ENCODE data around the gene MAP2K3.

MAP2K3 gene

GRCh38 chr17:21284319-21285163 is at the start of gene MAP2K3:
Gene MAP2K3, plus strand, starts transcription at chr17:21284711. Its CDS starts 210 bp downstream, at chr17:21284921.
- DNase-seq (ENCODE audit: low read depth in 1 of 2, low spot score in 1 of 2), result peak; percentile 89 to 96

DNA sequence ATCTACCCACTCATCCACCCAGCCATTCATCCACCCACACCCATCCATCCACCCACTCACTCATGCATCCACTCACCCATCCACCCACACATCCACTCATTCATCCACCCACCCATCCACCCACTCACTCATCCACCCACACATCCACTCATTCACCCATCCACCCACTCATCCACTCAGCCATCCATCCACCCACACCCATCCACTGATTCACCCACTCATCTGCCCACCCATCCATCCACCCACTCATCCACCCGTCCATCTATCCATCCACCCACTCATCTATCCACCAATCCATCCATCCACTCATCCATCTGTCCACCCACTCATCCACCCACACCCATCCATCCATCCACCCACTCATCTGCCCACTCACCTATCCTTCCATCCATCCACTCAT is 48.6 kb upstream of the MAP2K3 start:
- no peak for DNase-seq (ENCODE audit: low read depth in 1 of 2, low spot score in 1 of 2)

GRCh38 chr17:21239680-21240368 is 44.7 kb upstream of the MAP2K3 start:
- DNase-seq (ENCODE audit: low read depth in 1 of 2, low spot score in 1 of 2), result no peak

DNA sequence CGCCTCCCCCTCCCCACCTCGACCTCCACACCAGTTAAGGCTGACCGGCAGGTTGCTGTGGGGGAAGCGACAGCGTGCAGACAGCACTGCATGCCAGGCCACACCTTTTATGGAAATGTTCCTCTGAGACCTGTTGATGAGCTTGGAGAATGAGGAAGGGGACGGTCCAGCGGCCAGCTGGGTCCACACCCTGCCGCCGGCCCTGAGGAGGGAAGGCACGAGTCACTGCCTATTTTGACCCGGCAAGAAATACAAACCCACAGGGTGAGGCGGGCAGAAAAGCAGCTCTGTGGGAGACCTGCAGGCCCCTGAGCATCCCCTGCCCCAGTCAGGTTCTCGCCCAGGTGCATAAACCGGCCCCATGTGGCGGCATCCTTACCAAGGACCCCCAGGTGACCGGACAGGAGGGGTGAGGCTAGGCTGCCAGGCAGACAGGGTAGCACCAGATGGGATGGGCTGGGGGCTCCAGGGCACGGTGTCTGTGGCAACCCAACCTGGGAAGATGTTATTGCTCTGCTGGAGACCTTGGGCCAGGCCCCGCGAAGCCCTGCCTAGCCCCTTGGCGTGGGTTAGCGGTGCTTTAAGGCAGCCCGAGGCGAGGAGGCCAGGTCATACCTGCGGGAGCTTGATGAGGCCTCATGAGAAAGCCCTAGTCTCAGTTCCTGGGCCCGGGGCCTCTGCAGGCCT is 44.0 kb upstream of the MAP2K3 start:
- no peak for DNase-seq (ENCODE audit: low read depth in 1 of 2, low spot score in 1 of 2)

DNA sequence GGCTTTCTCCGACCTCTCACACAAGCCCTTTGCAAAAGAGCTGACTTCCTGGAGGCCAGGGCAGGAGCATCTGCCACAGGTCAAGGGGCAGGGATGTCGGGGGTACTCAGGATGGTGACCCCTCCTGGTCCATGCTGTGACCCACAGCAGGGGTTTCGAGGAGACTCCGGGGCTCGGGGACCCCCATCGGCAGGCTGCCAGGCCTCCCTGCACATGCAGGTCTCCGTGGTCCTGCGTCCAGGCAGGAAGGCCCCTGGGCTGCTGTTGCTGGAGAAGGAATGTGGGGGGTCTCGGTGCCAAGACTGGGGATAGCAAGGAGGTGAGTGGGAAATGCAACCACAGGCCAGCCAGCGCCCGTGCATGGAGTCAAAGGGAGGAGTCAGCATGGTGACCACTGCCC is 42.9 kb upstream of the MAP2K3 start:
- no peak for DNase-seq (ENCODE audit: low read depth in 1 of 2, low spot score in 1 of 2)

- no peak for DNase-seq (ENCODE audit: low read depth in 1 of 2, low spot score in 1 of 2)
Observed at GRCh38 chr17:21242026-21242697, 42.3 kb upstream of the MAP2K3 start.

- no peak for DNase-seq (ENCODE audit: low read depth in 1 of 2, low spot score in 1 of 2)
Observed at GRCh38 chr17:21242780-21243515, 41.6 kb upstream of the MAP2K3 start.

DNA sequence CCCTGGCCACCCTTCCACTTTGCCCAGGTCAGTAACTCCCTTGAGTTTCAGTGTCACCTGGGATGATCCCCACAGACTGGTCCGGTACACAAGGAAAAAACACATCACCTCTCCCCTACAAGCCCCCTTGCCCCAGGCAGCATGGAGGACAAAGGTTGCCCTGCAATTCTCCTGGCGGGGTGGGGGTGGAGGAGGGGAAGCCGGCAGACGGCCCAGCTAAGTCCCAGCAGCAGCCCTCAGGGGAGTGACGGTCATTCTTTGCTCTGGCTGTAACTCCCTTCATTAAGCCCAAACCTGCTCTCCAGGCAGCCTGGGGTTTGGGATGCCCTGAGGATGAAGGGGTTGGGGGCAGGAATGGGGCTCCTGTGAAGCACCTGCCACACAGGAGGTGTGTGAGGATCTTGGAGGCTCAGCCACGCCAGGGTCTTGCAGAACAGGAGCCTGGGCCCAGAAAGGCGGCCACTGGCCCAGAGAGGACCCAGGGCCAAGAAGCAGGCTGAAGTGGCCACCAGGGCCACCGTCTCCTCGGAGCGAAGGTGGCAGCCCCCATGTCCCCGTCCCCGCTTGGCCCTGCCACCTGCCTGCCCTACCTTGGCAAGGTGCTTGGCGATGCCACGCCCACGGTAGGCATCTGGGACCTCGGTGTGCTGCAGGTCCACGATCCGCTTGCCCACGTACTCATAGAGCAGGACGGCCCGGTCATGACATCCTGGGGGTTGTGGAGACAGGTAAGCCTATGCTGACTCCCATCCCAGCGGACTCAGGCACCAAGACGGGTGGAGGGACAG is 40.8 kb upstream of the MAP2K3 start:
- no peak for DNase-seq (ENCODE audit: low read depth in 1 of 2, low spot score in 1 of 2)

GRCh38 chr17:21245639-21246084 is 38.8 kb upstream of the MAP2K3 start:
- no peak for DNase-seq (ENCODE audit: low read depth in 1 of 2, low spot score in 1 of 2)

- DNase-seq (ENCODE audit: low read depth in 1 of 2, low spot score in 1 of 2), result no peak
Observed at GRCh38 chr17:21246698-21247097, 37.8 kb upstream of the MAP2K3 start.

GRCh38 chr17:21247552-21248258 is 36.8 kb upstream of the MAP2K3 start:
- no peak for DNase-seq (ENCODE audit: low read depth in 1 of 2, low spot score in 1 of 2)

DNA sequence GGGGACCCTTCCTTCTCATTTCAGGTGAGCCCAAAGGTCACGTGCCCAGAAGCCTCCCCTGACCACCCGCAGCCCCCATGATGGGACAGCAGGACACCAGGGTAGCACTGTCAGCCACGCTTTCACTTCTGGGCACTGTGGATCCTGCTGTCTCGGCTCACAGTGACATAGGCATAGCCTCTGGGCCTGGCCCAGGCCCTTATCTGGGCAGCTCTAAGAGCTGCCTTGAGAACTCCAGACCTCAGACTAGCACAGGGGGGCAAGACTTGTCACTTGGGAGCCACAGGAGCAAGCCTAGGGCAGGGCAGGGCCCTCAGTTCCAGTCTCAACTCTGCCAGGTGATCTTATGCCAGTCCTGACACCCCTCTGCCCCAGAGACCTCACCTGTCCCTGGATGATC is 36.0 kb upstream of the MAP2K3 start:
- DNase-seq (ENCODE audit: low read depth in 1 of 2, low spot score in 1 of 2), result no peak

DNA sequence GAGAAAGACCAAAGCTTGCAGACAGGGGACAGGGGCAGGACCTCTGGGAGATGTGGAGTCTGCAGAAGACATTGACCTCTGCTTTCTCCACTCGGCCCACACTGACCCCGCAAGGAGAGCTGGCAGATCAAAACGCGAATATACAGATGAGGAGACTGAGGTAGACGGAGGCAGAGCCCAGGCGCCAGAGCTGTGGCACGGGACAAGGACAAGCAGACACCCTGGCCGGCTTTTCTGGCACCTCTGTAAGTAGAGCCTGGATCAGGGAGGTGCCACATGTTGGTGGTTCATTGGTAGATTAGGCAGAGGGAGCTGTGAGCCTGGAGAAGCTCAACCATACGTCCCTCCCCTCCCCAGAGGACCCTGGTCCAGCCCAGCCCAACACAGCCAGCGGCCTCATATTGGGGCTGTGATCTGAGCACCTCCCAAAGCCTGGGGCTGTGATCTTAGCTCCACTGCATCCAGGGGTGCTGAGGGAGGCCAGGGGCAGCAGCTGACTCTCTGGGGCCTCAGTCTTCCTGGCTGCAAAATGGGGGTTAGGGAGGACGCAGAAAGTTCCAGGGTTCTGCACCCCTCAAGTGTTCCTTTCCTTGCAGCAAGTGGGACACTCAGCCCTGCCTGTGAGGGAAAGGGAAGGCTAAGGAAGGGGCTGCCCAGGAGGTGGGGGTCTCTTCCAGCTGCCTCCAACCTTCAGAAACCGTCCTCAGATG is 35.3 kb upstream of the MAP2K3 start:
- DNase-seq (ENCODE audit: low read depth in 1 of 2, low spot score in 1 of 2), result no peak

GRCh38 chr17:21249920-21250703 is 34.4 kb upstream of the MAP2K3 start:
- no peak for DNase-seq (ENCODE audit: low read depth in 1 of 2, low spot score in 1 of 2)

DNA sequence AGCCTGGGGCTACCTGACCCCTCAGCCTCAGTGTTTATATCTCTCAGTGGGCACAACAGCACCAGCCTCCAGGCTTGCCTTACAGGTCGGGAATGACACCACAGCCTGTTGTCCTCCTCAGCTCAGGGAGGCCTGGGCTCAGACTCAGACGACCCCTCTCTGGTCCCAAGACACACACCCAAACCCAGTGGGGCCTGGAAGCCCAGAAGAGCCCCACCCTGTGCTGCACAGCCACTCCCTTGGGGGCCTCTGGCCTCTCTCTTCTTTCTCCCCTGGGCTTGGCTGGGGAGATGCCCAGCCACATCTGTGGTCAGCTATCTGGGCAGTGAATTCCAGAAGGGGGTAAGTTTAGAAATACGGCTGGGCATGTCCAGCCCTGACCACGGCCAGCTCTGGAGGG is 33.7 kb upstream of the MAP2K3 start:
- DNase-seq (ENCODE audit: low read depth in 1 of 2, low spot score in 1 of 2), result no peak

DNA sequence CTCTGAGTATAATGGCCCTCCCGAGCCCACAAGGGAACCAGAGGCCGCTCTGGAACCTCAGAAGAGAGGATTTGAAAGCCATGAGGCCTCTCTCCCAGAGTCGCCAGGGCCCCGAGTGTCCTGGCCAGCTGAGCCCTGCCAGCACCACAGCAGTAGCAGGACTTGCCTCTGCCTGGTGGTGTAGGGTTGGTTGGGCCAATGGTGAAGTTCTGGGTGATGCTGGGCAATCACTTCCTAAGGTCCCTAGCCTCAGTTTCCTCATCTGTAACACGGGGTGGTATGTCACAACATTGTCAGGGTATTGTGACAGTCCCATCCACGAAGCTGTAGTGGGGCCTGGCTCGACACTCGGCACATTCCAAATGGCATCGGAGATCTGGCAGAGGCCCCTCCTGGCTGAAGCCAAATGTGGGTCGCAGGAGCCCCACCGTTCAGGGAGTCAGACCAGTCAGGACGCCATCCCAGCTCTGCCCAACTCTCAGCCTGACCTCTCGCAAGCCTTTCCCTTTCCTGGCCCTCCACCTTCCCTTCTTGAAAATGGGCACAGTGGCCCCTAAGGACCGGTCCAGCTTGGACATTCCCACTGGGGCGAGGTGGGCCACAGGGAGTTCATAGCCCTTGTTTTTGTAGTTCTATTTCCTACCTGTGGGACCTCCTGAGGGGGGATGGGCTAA is 33.0 kb upstream of the MAP2K3 start:
- DNase-seq (ENCODE audit: low read depth in 1 of 2, low spot score in 1 of 2), result no peak

DNA sequence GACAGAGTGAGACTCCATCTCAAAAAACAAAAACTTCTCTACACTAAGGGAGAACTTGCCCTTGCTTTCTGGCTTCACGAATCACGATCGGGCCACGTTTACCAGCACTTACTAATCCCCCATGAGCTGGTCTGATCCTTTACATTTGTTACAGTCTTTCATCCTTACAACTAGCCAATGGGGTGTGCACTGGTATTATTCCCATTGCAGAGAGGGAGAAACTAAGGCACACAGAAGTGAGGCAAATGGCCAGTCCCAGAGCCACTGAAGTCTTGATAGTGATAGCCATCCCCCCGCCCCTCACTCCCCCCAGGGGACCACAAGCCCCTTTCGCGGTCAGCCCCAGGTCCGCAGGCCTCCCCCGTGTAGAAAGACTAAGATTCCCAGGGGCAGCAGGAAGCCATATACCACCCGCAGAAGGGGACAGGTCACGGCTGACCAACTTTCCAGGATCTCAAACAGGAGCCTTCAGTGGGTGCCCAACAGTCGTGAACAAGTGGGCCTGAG is 32.2 kb upstream of the MAP2K3 start:
- DNase-seq (ENCODE audit: low read depth in 1 of 2, low spot score in 1 of 2), result no peak

All from activated T-helper 1 cell treated with anti-CD3 and anti-CD28 coated beads, Interleukin-2, amount 50 U/mL, for 16 hours (primary cell).